Nephron (organoid): ENCODE data around the gene FAM124B.
"Not testable (repeated sequence)": the region's sequence is repeated elsewhere in the genome, so short reads cannot be mapped to it uniquely, and the experiment has no call there.

ENCODE experiments used
- H3K27ac Mint-ChIP-seq, 3 experiments: 2 replicates each; pipeline ENCODE4 v1.8.0; 2020; ENCODE audit warnings: mixed read lengths in 3 of 3, mild to moderate bottlenecking in 2 of 3, moderate library complexity in 1 of 3
- H3K27me3 Mint-ChIP-seq: 2 replicates; pipeline ENCODE4 v1.8.0; 2021; ENCODE audit warnings: low read depth, mild to moderate bottlenecking, moderate library complexity, mixed read lengths
- H3K36me3 Mint-ChIP-seq: 2 replicates; pipeline ENCODE4 v1.8.0; 2020; ENCODE audit warnings: low read depth, mixed read lengths
- H3K4me1 Mint-ChIP-seq: 2 replicates; pipeline ENCODE4 v1.8.0; 2020; ENCODE audit warnings: mixed read lengths
- H3K4me3 Mint-ChIP-seq, 3 experiments: 2 replicates each; pipeline ENCODE4 v1.8.0; 2020; ENCODE audit warnings: mild to moderate bottlenecking in 3 of 3, mixed read lengths in 3 of 3, moderate library complexity in 2 of 3
- H3K9me3 Mint-ChIP-seq: 2 replicates; pipeline ENCODE4 v1.8.0; 2020; ENCODE audit warnings: mixed read lengths
- CTCF ChIP-seq, 3 experiments: fragments of 200-600 bp; sonication (generic); IDR thresholded peaks; one replicate each; pipeline ENCODE4 v1.5.0; 2021; ENCODE audit warnings: antibody characterized with exemption in 3 of 3; ENCODE audit not compliant: unreplicated experiment in 3 of 3

FAM124B gene

DNA sequence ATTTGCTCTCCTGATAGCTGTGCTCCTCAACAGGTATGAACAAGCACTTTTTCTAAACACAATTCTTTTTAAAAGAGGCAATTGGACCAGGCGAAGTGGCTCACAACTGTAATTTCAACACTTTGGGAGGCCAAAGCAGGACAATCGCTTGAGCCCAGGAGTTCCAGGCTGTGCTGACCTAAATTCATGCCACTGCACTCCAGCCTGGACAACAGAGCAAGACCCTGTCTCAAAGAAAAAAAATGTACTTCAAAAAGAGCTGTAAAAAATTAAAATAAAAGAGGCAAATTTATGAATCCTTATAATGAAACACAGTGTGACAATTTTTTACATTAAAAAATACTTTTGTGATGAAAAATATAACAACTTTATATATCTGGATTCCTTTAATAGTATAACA is 1.8 kb upstream of the FAM124B start:
- no peak overlapping the region for H3K27ac Mint-ChIP-seq
- H3K4me3 Mint-ChIP-seq = no peak overlapping the region
- H3K36me3 Mint-ChIP-seq = no peaks in the 10 kb centered on the region
- TF ChIP-seq CTCF (IDR thresholded peaks at IDR 0.05; ENCODE audit: unreplicated experiment in 3 of 3) = no peak
- H3K27me3 Mint-ChIP-seq = peaks cover 4% of the 10 kb centered on the region
- peaks cover 6% of the 10 kb centered on the region for H3K9me3 Mint-ChIP-seq
- H3K4me1 Mint-ChIP-seq = no peaks in the 10 kb centered on the region

DNA sequence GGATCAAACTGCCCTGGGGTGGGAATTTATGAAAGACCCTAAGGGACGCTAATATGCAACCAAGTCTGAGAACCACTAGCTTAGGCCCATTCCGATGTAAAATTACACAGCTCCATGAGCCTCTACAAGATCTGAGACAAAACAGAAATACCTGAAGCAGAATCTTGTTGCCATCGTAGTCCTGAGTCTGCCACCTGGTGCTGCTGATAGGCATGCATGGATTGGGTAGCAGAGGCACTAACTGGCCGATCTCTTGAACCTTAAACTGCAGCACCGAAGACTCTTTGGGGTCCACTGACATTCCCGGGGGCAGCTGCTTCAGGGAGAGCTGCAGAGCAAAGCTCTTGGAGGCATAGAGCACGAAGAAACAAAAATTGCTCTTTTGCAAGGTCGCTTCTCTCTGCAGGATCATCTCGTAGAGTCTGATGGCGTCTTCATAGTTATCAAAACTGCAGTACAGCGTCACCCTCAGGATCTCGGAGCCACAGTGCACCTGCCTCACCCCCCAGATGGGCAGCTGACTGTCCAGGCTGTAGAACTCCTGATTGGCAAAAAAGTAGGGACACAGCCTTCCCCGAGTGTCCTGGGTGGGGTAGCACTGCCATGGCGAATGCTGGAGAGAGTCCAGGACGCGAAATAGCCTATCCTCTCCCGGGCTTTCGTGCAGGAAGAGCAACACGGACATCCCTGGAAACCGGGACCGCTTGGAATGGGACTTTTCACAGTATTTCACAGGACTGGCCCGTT is 848 bp downstream of the FAM124B start:
- H3K27ac Mint-ChIP-seq = no peak overlapping the region
- H3K36me3 Mint-ChIP-seq = no peaks in the 10 kb centered on the region
- no peaks in the 10 kb centered on the region for H3K27me3 Mint-ChIP-seq
- H3K4me1 Mint-ChIP-seq = no peaks in the 10 kb centered on the region
- no peak overlapping the region for H3K4me3 Mint-ChIP-seq
- H3K9me3 Mint-ChIP-seq = no peaks in the 10 kb centered on the region
- no peak for TF ChIP-seq CTCF (IDR thresholded peaks at IDR 0.05; ENCODE audit: unreplicated experiment in 3 of 3)

GRCh38 chr2:224400174-224400810 is 1.6 kb downstream of the FAM124B start:
- no peak for TF ChIP-seq CTCF (IDR thresholded peaks at IDR 0.05; ENCODE audit: unreplicated experiment in 3 of 3)
- Mint-ChIP-seq H3K27ac (no peak overlapping the region), H3K9me3 (no peaks in the 10 kb centered on the region), H3K4me3 (peak overlapping the region in 1 of 3 experiments; percentile 26), H3K36me3 (no peaks in the 10 kb centered on the region), H3K4me1 (no peaks in the 10 kb centered on the region), H3K27me3 (no peaks in the 10 kb centered on the region)

- no peaks in the 10 kb centered on the region for H3K27me3 Mint-ChIP-seq
Measured at GRCh38 chr2:224398289-224398688, 3.6 kb downstream of the FAM124B start.

DNA sequence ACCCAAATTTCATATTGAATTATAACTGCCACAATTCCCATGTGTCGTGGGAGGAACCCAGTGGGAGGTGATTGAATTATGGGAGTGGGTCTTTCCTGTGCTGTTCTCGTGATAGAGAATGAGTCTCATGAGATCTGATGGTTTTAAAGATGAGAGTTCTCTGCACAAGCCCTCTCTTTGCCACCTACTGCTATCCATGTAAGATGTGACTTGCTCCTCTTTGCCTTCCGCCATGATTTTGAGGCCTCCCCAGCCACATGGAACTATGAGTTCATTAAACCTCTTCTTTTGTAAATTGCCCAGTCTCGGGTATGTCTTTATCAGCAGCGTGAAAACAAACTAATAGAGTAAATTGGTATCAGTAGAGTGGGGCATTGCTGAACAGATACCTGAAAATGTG is 4.8 kb downstream of the FAM124B start:
- not testable (repeated sequence) for H3K4me1 Mint-ChIP-seq, H3K27me3 Mint-ChIP-seq, H3K27ac Mint-ChIP-seq, H3K36me3 Mint-ChIP-seq, H3K9me3 Mint-ChIP-seq, H3K4me3 Mint-ChIP-seq

More at GRCh38 chr2:224398289-224398688, 3.6 kb downstream of the FAM124B start:
- Mint-ChIP-seq H3K4me3 (no peak overlapping the region), H3K27ac (no peak overlapping the region), H3K4me1 (no peaks in the 10 kb centered on the region), H3K9me3 (no peaks in the 10 kb centered on the region), H3K36me3 (no peaks in the 10 kb centered on the region)
- no peak for TF ChIP-seq CTCF (IDR thresholded peaks at IDR 0.05; ENCODE audit: unreplicated experiment in 3 of 3)

- Mint-ChIP-seq H3K4me1 (no peaks in the 10 kb centered on the region), H3K27ac (no peak overlapping the region), H3K9me3 (no peaks in the 10 kb centered on the region), H3K27me3 (no peaks in the 10 kb centered on the region), H3K36me3 (no peaks in the 10 kb centered on the region), H3K4me3 (no peak overlapping the region)
- TF ChIP-seq CTCF (IDR thresholded peaks at IDR 0.05; ENCODE audit: unreplicated experiment in 3 of 3) = no peak
Measured at GRCh38 chr2:224395620-224396390, 6.1 kb downstream of the FAM124B start.
